Endothelial cell of umbilical vein (primary cell): ENCODE results near the gene WLS. TPM values are rescaled to one million over a fixed set of nuclear protein-coding genes. Genes with fewer than 3 reads are reported as not detected.

Experiments
- BruUV-seq: library from RNA; stranded (reverse); fragments of 400-500 nt; replicated peaks from 2 replicates; lab custom pipeline; 2021; lab: Mats Ljungman, UMichigan
- CTCF ChIA-PET: fragments of 300-600, 350-600 bp; sonication (Branson Sonifier 250); formaldehyde crosslinking; loops from one replicate; lab custom pipeline; 2021; ENCODE audit warnings: antibody characterized with exemption, inconsistent platforms; lab: Charles Lee
- POLR2A ChIA-PET: fragments of 300-600, 350-600 bp; sonication (Branson Sonifier 250); formaldehyde crosslinking; loops from one replicate; lab custom pipeline; 2021; ENCODE audit warnings: antibody characterized with exemption, inconsistent platforms; lab: Charles Lee
- DNase-seq: peaks from one replicate; pipeline ENCODE4 v3.0.0-alpha.2; 2011; ENCODE audit warnings: low read depth, low spot score
- FAIRE-seq: peaks from 2 replicates; lab custom pipeline; 2011; peaks lifted over from hg19 to GRCh38; lab: Jason Lieb, UNC
- H2AFZ ChIP-seq: 2 replicates; pipeline ENCODE4 v1.6.0; 2012; ENCODE audit warnings: low read depth, low read length, control low read depth, inconsistent platforms
- H3K27ac ChIP-seq: 2 replicates; pipeline ENCODE4 v1.5.1; 2011; ENCODE audit warnings: low read depth, mild to moderate bottlenecking, control low read depth, low read length, moderate library complexity; ENCODE audit not compliant: insufficient read depth
- H3K27me3 ChIP-seq, 2 experiments: 2 replicates each; pipeline versions ENCODE4 v1.6.0 to v1.6.1; 2011; ENCODE audit warnings: low read length in 2 of 2, mixed read lengths in 1 of 2; ENCODE audit not compliant: control insufficient read depth in 2 of 2, insufficient read depth in 2 of 2
- H3K36me3 ChIP-seq, 2 experiments: 2 replicates in 1 of 2; 3 replicates in 1 of 2; pipeline ENCODE4 v1.5.1; 2011; ENCODE audit warnings: low read length in 2 of 2, mild to moderate bottlenecking in 1 of 2, moderate library complexity in 1 of 2; ENCODE audit not compliant: control insufficient read depth in 2 of 2, insufficient read depth in 2 of 2; ENCODE audit errors: extremely low read depth in 1 of 2
- H3K4me1 ChIP-seq: 3 replicates; pipeline ENCODE4 v1.5.1; 2011; ENCODE audit warnings: mild to moderate bottlenecking, low read length; ENCODE audit not compliant: control insufficient read depth, insufficient read depth; ENCODE audit errors: extremely low read depth
- H3K4me2 ChIP-seq: 2 replicates; pipeline ENCODE4 v1.6.1; 2011; ENCODE audit warnings: low read length, control low read depth, mixed read lengths; ENCODE audit not compliant: insufficient read depth
- H3K4me3 ChIP-seq, 3 experiments: fragments of 200-600 bp in 1 of 3; sonication (generic), shearing (Covaris generic) in 1 of 3; replicated peaks in 1 of 3; 2 replicates each; pipeline ENCODE4 v1.5.1; 2011 to 2016; ENCODE audit warnings: control low read depth in 3 of 3, low read length in 3 of 3, mild to moderate bottlenecking in 2 of 3, inconsistent platforms in 1 of 3, low read depth in 1 of 3, moderate library complexity in 1 of 3; ENCODE audit not compliant: insufficient read depth in 1 of 3
- H3K79me2 ChIP-seq: 2 replicates; pipeline ENCODE4 v1.6.0; 2012; ENCODE audit warnings: low read length, inconsistent platforms; ENCODE audit not compliant: control insufficient read depth, insufficient read depth
- H3K9ac ChIP-seq: replicated peaks from 2 replicates; pipeline ENCODE3; 2011; ENCODE audit warnings: low read length, control low read depth; ENCODE audit not compliant: insufficient read depth; ENCODE audit errors: extremely low read depth
- H3K9me1 ChIP-seq: replicated peaks from 3 replicates; pipeline ENCODE4 v1.6.0; 2011; ENCODE audit warnings: mild to moderate bottlenecking, low read length; ENCODE audit not compliant: control insufficient read depth, insufficient read depth; ENCODE audit errors: extremely low read depth
- H3K9me3 ChIP-seq: replicated peaks from 2 replicates; pipeline ENCODE4 v1.5.1; 2012; ENCODE audit warnings: low read length, inconsistent platforms; ENCODE audit not compliant: control insufficient read depth, insufficient read depth
- H4K20me1 ChIP-seq: replicated peaks from 2 replicates; pipeline ENCODE3; 2011; ENCODE audit warnings: mild to moderate bottlenecking, low read length; ENCODE audit not compliant: control insufficient read depth, insufficient read depth; ENCODE audit errors: extremely low read depth
- EZH2 ChIP-seq: IDR thresholded peaks from 2 replicates; pipeline ENCODE4 v1.6.1; 2012; ENCODE audit warnings: borderline replicate concordance, low read depth, mild to moderate bottlenecking, moderate library complexity, low read length, inconsistent platforms; ENCODE audit not compliant: severe bottlenecking
- FOS ChIP-seq: IDR thresholded peaks from 2 replicates; pipeline ENCODE4 v1.6.1; 2011; ENCODE audit warnings: mild to moderate bottlenecking, low read length, moderate library complexity, borderline replicate concordance; ENCODE audit not compliant: insufficient read depth
- GATA2 ChIP-seq: IDR thresholded peaks from 2 replicates; pipeline ENCODE4 v1.7.0; 2011; ENCODE audit warnings: low read depth, mild to moderate bottlenecking, moderate library complexity, mixed read lengths, low read length; ENCODE audit not compliant: insufficient read length, insufficient read depth
- JUN ChIP-seq: IDR thresholded peaks from 2 replicates; pipeline ENCODE4 v1.6.1; 2011; ENCODE audit warnings: borderline replicate concordance, low read depth; ENCODE audit not compliant: insufficient read length, insufficient read depth
- MYC ChIP-seq: IDR thresholded peaks from one replicate; pipeline ENCODE4 v1.6.1; 2011; ENCODE audit warnings: mild to moderate bottlenecking, low read depth, low read length
- POLR2A ChIP-seq: IDR thresholded peaks from 2 replicates; pipeline ENCODE4 v1.6.1; 2012; ENCODE audit warnings: low read depth, mild to moderate bottlenecking, control low read depth, low read length
- POLR2AphosphoS5 ChIP-seq: IDR thresholded peaks from 2 replicates; pipeline ENCODE4 v1.6.1; 2012; ENCODE audit warnings: low read depth, mild to moderate bottlenecking, control low read depth, low read length, moderate library complexity; ENCODE audit not compliant: insufficient read depth
- dilution Hi-C: fragments of 300-500 bp; cut with MboI; formaldehyde crosslinking; loops from one replicate; pipeline ENCODE4 v1.15.0; 2019; ENCODE audit warnings: low sequenced_read_pairs; ENCODE audit not compliant: extremely low pct_ligation_motif_present
- intact Hi-C: fragments of 100-400 bp; cut with micrococcal nuclease; formaldehyde crosslinking; loops from one replicate; pipeline ENCODE4 v1.10.0; 2022
- polyA plus RNA-seq, 4 experiments: library from polyadenylated mRNA; depleted of rRNA in 3 of 4; stranded (reverse) in 3 of 4; unstranded in 1 of 4; fragments of >200 nt; gene quantifications; 2 replicates each; pipeline versions ENCODE4 v1.2.1 to v1.2.3, GENCODE V29; 2011 to 2012; ENCODE audit warnings: missing spikeins in 1 of 4
- total RNA-seq: library from RNA; stranded (reverse); gene quantifications from 2 replicates; pipeline ENCODE4 v1.2.3, GENCODE V29; 2021
- TF ChIP-seq, protein P1 (sequence below): IDR thresholded peaks from 2 replicates; pipeline ENCODE4 v1.6.1; 2011; ENCODE audit not compliant: insufficient read depth, insufficient read length
- TF ChIP-seq, protein P2 (sequence below), 2 donors: IDR thresholded peaks; 1 replicate in 1 of 2; 2 replicates in 1 of 2; pipeline ENCODE4 v1.5.1; 2011; ENCODE audit warnings: low read length in 2 of 2, mild to moderate bottlenecking in 2 of 2, moderate library complexity in 2 of 2, control low read depth in 1 of 2, inconsistent platforms in 1 of 2, low read depth in 1 of 2; ENCODE audit not compliant: insufficient read depth in 1 of 2; ENCODE audit errors: extremely low read depth in 1 of 2

The WLS gene
- total and polyA plus RNA-seq, 2 donors (not counting 3 experiments of a cell fraction or from before 2014, with no cell fraction given): 121 to 199 TPM

DNA sequence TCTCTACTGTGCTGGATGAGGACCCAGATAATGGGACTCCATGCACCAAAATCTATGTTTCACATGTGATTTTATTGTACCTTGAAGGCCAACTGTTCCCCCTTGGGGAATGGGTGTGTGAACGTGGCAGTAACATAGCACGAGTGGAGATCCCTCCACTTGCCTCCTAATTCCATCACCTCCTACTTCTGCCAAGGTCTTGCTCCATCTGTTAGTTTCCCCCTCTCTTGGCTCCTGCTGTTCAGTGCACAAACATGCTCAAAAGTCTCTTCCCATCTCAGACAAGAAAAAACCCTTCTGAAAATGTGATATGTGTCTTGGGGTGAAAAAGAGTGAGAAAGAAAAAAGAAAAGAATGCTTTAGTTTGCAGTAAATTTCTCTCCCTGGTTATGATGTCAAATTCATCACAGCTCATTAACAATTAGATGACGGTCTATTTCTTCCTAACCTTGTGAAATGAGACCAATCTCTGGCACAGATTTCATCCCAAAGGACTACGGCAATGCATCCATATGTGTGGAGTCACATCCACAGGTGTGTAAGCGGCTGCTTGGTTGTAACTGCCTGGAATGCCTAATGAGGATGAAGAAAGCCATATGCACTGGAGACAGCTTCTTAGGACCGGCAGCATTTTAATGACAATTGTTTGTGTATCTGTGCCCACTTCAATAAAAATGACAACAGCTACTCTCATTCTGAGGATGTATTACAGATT is 102.6 kb downstream of the WLS start:
- Histone ChIP-seq H3K36me3 (peaks cover 15 to 18% of the 10 kb centered on the region in 2 experiments), H3K27ac (no peak overlapping the region), H3K27me3 (no peaks in the 10 kb centered on the region), H4K20me1 (no peaks in the 10 kb centered on the region), H3K4me1 (peaks cover 4% of the 10 kb centered on the region), H3K4me3 (no peak overlapping the region), H3K9ac (no peak overlapping the region), H2AFZ (no peak overlapping the region), H3K9me3 (no peaks in the 10 kb centered on the region), H3K4me2 (no peak overlapping the region), H3K9me1 (no peaks in the 10 kb centered on the region), H3K79me2 (no peaks in the 10 kb centered on the region)
- TF ChIP-seq JUN (no peak), FOS (no peak), POLR2A (no peak), GATA2 (no peak), MYC (no peak), EZH2 (no peak), POLR2AphosphoS5 (no peak)
- TF ChIP-seq, protein P1, sequence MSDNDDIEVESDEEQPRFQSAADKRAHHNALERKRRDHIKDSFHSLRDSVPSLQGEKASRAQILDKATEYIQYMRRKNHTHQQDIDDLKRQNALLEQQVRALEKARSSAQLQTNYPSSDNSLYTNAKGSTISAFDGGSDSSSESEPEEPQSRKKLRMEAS: no peak
- TF ChIP-seq, protein P2, sequence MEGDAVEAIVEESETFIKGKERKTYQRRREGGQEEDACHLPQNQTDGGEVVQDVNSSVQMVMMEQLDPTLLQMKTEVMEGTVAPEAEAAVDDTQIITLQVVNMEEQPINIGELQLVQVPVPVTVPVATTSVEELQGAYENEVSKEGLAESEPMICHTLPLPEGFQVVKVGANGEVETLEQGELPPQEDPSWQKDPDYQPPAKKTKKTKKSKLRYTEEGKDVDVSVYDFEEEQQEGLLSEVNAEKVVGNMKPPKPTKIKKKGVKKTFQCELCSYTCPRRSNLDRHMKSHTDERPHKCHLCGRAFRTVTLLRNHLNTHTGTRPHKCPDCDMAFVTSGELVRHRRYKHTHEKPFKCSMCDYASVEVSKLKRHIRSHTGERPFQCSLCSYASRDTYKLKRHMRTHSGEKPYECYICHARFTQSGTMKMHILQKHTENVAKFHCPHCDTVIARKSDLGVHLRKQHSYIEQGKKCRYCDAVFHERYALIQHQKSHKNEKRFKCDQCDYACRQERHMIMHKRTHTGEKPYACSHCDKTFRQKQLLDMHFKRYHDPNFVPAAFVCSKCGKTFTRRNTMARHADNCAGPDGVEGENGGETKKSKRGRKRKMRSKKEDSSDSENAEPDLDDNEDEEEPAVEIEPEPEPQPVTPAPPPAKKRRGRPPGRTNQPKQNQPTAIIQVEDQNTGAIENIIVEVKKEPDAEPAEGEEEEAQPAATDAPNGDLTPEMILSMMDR (IDR thresholded peaks at IDR 0.05; ENCODE audit: extremely low read depth in 1 of 2, insufficient read depth in 1 of 2, low read depth in 1 of 2, low read length in 2 of 2): no peak
- intact Hi-C loops (no loop called here), dilution Hi-C loops (loop anchor here (25.0 kb wide), 1 partner anchor 208 kb away; no protein-coding TSS in a partner anchor)
- CTCF ChIA-PET: interaction anchor here (0.7 to 3.0 kb wide), 4 partner anchors 9 to 216 kb away, joined by 3 to 19 read pairs (median 4); no protein-coding TSS in a partner anchor
- POLR2A ChIA-PET: interaction anchor here (0.6 kb wide), 1 partner anchor 282 kb away, joined by 5 read pairs; no protein-coding TSS in a partner anchor
- DNase-seq: no peak
- no TSS peak for BruUV-seq
- FAIRE-seq: no peak
